ENCODE data around the gene NBEAL1.

The NBEAL1 gene

DNA sequence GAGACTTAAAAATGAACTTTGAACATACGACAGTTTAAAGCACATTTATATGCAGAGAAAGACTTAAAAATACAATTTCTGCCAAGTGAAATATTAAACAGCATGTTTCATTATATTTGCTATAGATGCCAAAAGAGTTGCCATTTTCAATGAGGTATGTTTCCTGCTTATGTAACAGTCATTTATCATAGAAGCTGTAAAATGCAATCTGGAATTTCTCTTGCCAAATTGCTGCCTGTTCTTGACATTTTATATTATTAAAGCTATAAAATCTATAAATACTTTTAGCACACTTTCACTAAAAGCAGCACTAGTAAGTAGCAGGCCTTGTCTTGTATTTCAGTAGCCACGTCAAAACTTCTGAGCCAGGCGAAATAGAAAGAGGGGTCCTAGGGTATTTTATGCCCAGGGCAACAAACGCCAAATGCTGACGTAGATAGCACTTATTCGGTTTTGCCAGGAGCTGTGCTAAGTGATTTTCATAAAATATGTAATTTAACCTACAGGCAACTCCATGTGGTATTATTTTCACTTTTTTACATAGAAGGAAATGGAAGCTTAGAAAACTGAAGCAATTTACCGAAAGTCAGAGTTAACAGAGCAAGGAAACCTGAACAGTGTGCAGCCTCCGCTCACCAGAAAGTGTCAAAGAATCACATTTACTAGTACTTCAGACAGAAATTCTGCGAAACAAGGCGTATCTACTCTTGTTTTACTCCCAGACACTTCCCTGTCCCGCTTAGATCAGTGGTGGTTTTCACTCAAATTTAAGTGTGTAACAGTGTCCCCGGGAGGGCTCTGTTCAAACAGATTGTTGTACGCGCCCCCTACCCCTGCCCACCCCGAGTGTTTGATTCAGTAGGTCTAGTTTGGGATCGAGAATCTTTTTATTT is 222.9 kb downstream of the NBEAL1 start:
- no peak overlapping the region; the same call in 1 of the 2 replicates for H3K4me3 ChIP-seq (ENCODE audit: low read depth, low read length)
- TF ChIP-seq, protein P1, sequence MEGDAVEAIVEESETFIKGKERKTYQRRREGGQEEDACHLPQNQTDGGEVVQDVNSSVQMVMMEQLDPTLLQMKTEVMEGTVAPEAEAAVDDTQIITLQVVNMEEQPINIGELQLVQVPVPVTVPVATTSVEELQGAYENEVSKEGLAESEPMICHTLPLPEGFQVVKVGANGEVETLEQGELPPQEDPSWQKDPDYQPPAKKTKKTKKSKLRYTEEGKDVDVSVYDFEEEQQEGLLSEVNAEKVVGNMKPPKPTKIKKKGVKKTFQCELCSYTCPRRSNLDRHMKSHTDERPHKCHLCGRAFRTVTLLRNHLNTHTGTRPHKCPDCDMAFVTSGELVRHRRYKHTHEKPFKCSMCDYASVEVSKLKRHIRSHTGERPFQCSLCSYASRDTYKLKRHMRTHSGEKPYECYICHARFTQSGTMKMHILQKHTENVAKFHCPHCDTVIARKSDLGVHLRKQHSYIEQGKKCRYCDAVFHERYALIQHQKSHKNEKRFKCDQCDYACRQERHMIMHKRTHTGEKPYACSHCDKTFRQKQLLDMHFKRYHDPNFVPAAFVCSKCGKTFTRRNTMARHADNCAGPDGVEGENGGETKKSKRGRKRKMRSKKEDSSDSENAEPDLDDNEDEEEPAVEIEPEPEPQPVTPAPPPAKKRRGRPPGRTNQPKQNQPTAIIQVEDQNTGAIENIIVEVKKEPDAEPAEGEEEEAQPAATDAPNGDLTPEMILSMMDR (IDR thresholded peaks at IDR 0.05; ENCODE audit: low read depth, low read length, missing control alignments): no peak
- DNase-seq (ENCODE audit: low read depth): no peak

GRCh38 chr2:203238292-203238703 is 223.6 kb downstream of the NBEAL1 start:
- H3K4me3 ChIP-seq (ENCODE audit: low read depth, low read length): peak overlapping the region; percentile 67
- no peak for DNase-seq (ENCODE audit: low read depth)
- TF ChIP-seq, protein P1 (IDR thresholded peaks at IDR 0.05; ENCODE audit: low read depth, low read length, missing control alignments): no peak

- TF ChIP-seq, protein P1 (IDR thresholded peaks at IDR 0.05; ENCODE audit: low read depth, low read length, missing control alignments): no peak
- peak within 1 kb of the TSS; percentile 67 for H3K4me3 ChIP-seq (ENCODE audit: low read depth, low read length)
- DNase-seq (ENCODE audit: low read depth): peak; percentile 86
Observed at GRCh38 chr2:203238704-203239526, 224.2 kb downstream of the NBEAL1 start, which contains the start of gene CYP20A1. Gene CYP20A1, plus strand, starts transcription at chr2:203239018. Its CDS starts 45 bp downstream, at chr2:203239063.

DNA sequence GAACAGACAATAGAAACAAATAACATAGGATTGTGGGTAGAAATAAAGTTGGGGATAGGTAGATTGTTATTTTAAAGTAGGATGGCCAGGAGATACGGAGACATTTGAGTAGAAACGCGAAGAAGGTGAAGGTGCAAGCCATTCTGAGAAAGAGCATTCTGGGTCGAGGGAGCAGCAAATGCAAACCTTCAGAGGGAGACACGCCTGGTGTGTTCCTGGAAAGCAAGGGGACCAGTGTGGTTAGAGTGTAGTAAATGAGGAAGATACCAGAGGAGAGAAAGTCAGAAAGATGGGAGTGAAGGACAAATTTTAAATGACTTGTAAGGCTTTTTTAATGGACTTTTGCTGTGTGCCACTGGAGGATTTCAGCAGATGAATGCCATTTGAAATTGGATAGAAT is 225.8 kb downstream of the NBEAL1 start:
- TF ChIP-seq, protein P1 (IDR thresholded peaks at IDR 0.05; ENCODE audit: low read depth, low read length, missing control alignments): no peak
- DNase-seq (ENCODE audit: low read depth): no peak
- H3K4me3 ChIP-seq (ENCODE audit: low read depth, low read length): peak overlapping the region; percentile 67; the same call in 1 of the 2 replicates

DNA sequence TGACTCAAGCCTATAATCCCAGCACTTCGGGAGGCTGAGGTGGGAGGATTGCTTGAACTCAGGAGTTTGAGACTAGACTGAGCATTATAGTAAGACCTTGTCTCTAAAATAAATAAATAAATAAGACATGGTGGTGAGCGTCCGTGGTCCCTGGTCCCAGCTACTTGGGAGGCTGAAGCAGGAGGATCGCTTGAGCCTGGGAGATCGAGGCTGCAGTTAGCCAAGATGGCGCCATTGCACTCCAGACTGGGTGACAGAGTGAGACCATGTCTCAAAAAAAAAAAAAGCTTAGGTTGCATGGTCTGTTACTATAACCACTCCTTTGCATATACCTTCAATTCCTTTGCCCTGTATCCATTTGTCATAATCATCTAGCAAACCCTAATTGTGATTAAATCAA is 227.8 kb downstream of the NBEAL1 start:
- no peak overlapping the region for H3K4me3 ChIP-seq (ENCODE audit: low read depth, low read length)
- DNase-seq (ENCODE audit: low read depth): no peak
- TF ChIP-seq, protein P1 (IDR thresholded peaks at IDR 0.05; ENCODE audit: low read depth, low read length, missing control alignments): no peak

DNA sequence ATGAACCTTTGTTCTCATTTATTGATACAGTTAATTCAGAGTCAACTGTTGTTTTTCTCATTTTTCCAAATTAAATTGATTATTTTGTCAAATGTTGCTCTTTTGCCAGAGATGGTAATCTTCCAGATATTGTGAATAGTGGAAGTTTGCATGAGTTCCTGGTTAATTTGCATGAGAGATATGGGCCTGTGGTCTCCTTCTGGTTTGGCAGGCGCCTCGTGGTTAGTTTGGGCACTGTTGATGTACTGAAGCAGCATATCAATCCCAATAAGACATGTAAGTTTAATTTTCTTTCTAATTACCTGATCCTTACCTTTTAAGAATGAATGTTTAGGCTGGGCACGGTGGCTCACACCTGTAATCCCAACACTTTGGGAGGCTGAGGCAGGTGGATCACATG is 232.0 kb downstream of the NBEAL1 start:
- TF ChIP-seq, protein P1 (IDR thresholded peaks at IDR 0.05; ENCODE audit: low read depth, low read length, missing control alignments): no peak
- no peak for DNase-seq (ENCODE audit: low read depth)
- no peak overlapping the region for H3K4me3 ChIP-seq (ENCODE audit: low read depth, low read length)
